ENCODE data around the gene ADCK1. TPM values are rescaled to one million over a fixed set of nuclear protein-coding genes. Genes with fewer than 3 reads are reported as not detected.
A peak's percentile ranks its signal among the peaks of the same experiment; 100 is the strongest.
"Not testable (repeated sequence)": the region's sequence is repeated elsewhere in the genome, so short reads cannot be mapped to it uniquely, and the experiment has no call there.

The ADCK1 gene, protein sequence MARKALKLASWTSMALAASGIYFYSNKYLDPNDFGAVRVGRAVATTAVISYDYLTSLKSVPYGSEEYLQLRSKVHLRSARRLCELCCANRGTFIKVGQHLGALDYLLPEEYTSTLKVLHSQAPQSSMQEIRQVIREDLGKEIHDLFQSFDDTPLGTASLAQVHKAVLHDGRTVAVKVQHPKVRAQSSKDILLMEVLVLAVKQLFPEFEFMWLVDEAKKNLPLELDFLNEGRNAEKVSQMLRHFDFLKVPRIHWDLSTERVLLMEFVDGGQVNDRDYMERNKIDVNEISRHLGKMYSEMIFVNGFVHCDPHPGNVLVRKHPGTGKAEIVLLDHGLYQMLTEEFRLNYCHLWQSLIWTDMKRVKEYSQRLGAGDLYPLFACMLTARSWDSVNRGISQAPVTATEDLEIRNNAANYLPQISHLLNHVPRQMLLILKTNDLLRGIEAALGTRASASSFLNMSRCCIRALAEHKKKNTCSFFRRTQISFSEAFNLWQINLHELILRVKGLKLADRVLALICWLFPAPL
- 1 to 10 TPM; 4.4 to 5.2 TPM for polyA plus RNA-seq

DNA sequence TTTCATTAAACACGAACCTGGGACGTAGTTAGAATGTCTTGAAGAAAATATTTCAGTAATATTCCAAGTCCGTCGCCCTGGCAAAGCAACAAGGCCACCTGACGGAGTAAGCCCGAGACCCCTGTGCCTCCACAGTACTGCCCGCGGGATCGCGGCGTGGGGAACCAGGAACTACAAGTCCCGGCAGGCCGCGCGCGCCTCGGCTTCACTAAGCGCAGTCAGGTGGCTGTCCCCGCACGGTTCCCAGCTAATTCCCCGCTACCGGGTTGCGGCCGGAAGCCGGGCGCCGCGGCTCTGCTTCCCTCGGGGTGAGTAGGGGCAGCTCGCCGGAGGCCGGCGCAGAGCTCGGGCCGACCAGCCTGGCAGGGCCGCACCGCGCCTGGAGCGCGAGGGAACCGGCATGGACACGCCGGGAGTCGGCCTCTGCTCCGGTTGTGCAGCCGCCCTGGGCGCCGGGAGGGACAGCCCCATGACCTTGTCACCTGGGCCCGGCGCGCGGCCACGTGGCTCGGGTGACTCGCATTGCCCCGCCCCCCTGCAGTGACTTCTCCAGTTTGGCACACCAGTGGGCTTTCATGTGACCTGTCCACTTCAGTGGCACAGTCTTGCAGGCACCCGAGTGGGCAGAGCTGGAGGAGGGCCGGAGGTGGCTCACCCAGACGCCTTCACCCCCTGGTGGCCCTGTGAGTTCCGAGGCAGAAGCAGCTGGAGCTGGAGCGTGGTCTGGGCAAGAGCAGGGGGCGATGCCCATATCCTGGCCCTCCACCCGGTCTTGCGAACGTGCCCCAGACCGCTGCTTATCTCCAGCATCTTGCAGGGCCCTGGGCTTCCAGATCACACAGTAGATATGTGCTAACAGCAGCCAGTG, at the start of gene ADCK1:
Gene ADCK1 (plus strand): TSS at position 247 of the 868 bp plus-strand sequence. CDS start 18,870 bp downstream, outside the sequence.
- Histone ChIP-seq H3K27ac (ENCODE audit: low read depth in 2 of 2, low read length in 1 of 2) (peak within 1 kb of the TSS; percentile 69 to 77), H3K27me3 (ENCODE audit: control insufficient read depth in 1 of 2, insufficient read depth in 2 of 2, low read length in 2 of 2) (no peaks in the 10 kb centered on the region), H3K9me3 (ENCODE audit: control insufficient read depth in 2 of 2, insufficient read depth in 1 of 2, low read depth in 1 of 2, low read length in 1 of 2) (no peaks in the 10 kb centered on the region), H3K4me3 (ENCODE audit: low read depth in 1 of 2, low read length in 2 of 2) (peak within 1 kb of the TSS; percentile 58 to 90), H3K36me3 (ENCODE audit: control insufficient read depth in 2 of 2, insufficient read depth in 2 of 2, low read length in 1 of 2) (no peaks in the 10 kb centered on the region), H3K4me1 (ENCODE audit: control insufficient read depth in 2 of 2, insufficient read depth in 2 of 2, low read length in 1 of 2) (peaks cover 0 to 2% of the 10 kb centered on the region in 2 donors)
- 1% methylated on average over 60 to 66 of the region's 66 CpGs for WGBS, 2 donors

DNA sequence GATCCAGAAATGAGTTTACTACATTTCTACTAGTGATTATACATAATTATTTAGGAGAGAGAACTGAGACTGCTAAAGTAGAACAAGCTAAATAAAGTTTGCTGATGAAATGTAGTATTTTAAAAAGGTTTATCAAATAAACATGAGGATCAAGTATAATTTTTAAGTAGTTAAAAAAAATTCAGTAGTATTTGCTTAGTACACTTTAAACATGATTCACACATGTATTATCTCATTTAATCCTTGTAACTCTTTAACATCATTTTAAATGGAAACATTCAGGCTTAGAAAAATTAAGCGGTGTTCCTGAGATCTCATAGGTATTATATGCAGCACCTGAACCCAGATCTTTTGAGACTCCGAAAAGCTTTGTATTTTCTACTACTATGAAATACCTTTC, 47.6 kb upstream of the ADCK1 start:
- WGBS, 2 donors: 91 to 94% methylated on average over 2 of the region's 2 CpGs
- Histone ChIP-seq H3K27me3 (ENCODE audit: control insufficient read depth in 1 of 2, insufficient read depth in 2 of 2, low read length in 2 of 2) (no peaks in the 10 kb centered on the region), H3K4me1 (ENCODE audit: control insufficient read depth in 2 of 2, insufficient read depth in 2 of 2, low read length in 1 of 2) (no peaks in the 10 kb centered on the region), H3K36me3 (ENCODE audit: control insufficient read depth in 2 of 2, insufficient read depth in 2 of 2, low read length in 1 of 2) (peaks cover 2 to 6% of the 10 kb centered on the region in 2 donors), H3K27ac (ENCODE audit: low read depth in 2 of 2, low read length in 1 of 2) (no peak overlapping the region), H3K4me3 (ENCODE audit: low read depth in 1 of 2, low read length in 2 of 2) (no peak overlapping the region), H3K9me3 (ENCODE audit: control insufficient read depth in 2 of 2, insufficient read depth in 1 of 2, low read depth in 1 of 2, low read length in 1 of 2) (no peaks in the 10 kb centered on the region)

- H3K4me1 ChIP-seq (ENCODE audit: control insufficient read depth in 2 of 2, insufficient read depth in 2 of 2, low read length in 1 of 2): no peaks in the 10 kb centered on the region
- no peaks in the 10 kb centered on the region for H3K27me3 ChIP-seq (ENCODE audit: control insufficient read depth in 1 of 2, insufficient read depth in 2 of 2, low read length in 2 of 2)
- H3K36me3 ChIP-seq (ENCODE audit: control insufficient read depth in 2 of 2, insufficient read depth in 2 of 2, low read length in 1 of 2): peaks cover 2 to 6% of the 10 kb centered on the region in 2 donors
- H3K27ac ChIP-seq (ENCODE audit: low read depth in 2 of 2, low read length in 1 of 2): no peak overlapping the region
- WGBS, 2 donors: 54 to 60% methylated on average over 3 of the region's 3 CpGs
- no peaks in the 10 kb centered on the region for H3K9me3 ChIP-seq (ENCODE audit: control insufficient read depth in 2 of 2, insufficient read depth in 1 of 2, low read depth in 1 of 2, low read length in 1 of 2)
- no peak overlapping the region for H3K4me3 ChIP-seq (ENCODE audit: low read depth in 1 of 2, low read length in 2 of 2)
Measured at GRCh38 chr14:77752799-77753516, 47.0 kb upstream of the ADCK1 start.

DNA sequence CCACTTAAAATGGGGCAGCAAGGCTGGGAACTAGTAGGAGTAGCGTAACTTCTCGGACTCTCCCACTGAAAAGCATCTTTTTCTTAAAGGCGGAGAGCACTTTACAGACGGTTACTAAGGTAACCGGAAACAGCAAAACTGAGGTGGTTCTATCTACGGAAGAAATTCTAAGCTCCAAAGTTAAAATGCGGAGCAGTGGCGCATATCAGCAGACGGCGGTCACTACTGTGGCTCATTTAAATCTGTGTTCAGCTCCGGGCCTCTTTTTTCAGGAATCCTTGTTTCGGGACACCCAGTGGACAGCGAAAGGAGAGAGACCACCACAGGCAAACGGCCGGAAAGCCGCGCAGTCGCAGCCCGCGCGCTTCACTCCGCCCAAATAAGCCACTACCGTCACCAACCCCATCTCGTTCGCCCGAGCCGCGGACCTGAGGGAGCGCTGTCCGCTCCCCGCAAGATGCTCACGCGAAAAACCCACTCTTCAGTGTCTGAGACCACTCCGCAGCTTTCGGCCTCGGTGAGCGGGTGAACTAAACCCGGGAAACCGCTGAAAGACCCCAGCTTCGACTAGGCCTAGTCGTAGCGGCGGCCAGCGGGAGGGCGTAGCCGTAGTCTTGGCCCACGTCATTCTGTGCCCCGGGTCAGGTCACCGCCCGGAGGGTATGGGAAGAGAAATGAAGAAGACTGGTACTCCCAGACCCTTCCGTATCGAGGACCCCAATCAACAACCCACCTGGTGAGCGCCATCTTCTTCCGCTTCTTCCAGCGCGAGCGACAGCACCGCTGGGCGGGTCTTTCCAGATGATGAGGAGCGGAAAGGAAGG, 39.3 kb upstream of the ADCK1 start, which contains the start of gene SNW1:
Gene SNW1 (minus strand): TSS at position 776 of the 824 bp plus-strand sequence. CDS start 29 bp downstream, at position 747.
- Histone ChIP-seq H3K27ac (ENCODE audit: low read depth in 2 of 2, low read length in 1 of 2) (peak within 1 kb of the TSS; percentile 88 to 92), H3K4me1 (ENCODE audit: control insufficient read depth in 2 of 2, insufficient read depth in 2 of 2, low read length in 1 of 2) (peaks cover 0 to 5% of the 10 kb centered on the region in 2 donors), H3K36me3 (ENCODE audit: control insufficient read depth in 2 of 2, insufficient read depth in 2 of 2, low read length in 1 of 2) (peaks cover 2 to 4% of the 10 kb centered on the region in 2 donors), H3K4me3 (ENCODE audit: low read depth in 1 of 2, low read length in 2 of 2) (peak within 1 kb of the TSS; percentile 88 to 92), H3K9me3 (ENCODE audit: control insufficient read depth in 2 of 2, insufficient read depth in 1 of 2, low read depth in 1 of 2, low read length in 1 of 2) (no peaks in the 10 kb centered on the region), H3K27me3 (ENCODE audit: control insufficient read depth in 1 of 2, insufficient read depth in 2 of 2, low read length in 2 of 2) (no peaks in the 10 kb centered on the region)
- 0% methylated on average over 60 of the region's 60 CpGs for WGBS, 2 donors

GRCh38 chr14:77761205-77761931, 38.5 kb upstream of the ADCK1 start:
- H3K9me3 ChIP-seq (ENCODE audit: control insufficient read depth in 2 of 2, insufficient read depth in 1 of 2, low read depth in 1 of 2, low read length in 1 of 2): no peaks in the 10 kb centered on the region
- H3K27ac ChIP-seq (ENCODE audit: low read depth in 2 of 2, low read length in 1 of 2): no peak overlapping the region
- peaks cover 0 to 5% of the 10 kb centered on the region in 2 donors for H3K4me1 ChIP-seq (ENCODE audit: control insufficient read depth in 2 of 2, insufficient read depth in 2 of 2, low read length in 1 of 2)
- peaks cover 2% of the 10 kb centered on the region in 2 donors for H3K36me3 ChIP-seq (ENCODE audit: control insufficient read depth in 2 of 2, insufficient read depth in 2 of 2, low read length in 1 of 2)
- 2 to 3% methylated on average over 24 of the region's 24 CpGs for WGBS, 2 donors
- no peaks in the 10 kb centered on the region for H3K27me3 ChIP-seq (ENCODE audit: control insufficient read depth in 1 of 2, insufficient read depth in 2 of 2, low read length in 2 of 2)
- peak overlapping the region; percentile 88 to 92 for H3K4me3 ChIP-seq (ENCODE audit: low read depth in 1 of 2, low read length in 2 of 2)

DNA sequence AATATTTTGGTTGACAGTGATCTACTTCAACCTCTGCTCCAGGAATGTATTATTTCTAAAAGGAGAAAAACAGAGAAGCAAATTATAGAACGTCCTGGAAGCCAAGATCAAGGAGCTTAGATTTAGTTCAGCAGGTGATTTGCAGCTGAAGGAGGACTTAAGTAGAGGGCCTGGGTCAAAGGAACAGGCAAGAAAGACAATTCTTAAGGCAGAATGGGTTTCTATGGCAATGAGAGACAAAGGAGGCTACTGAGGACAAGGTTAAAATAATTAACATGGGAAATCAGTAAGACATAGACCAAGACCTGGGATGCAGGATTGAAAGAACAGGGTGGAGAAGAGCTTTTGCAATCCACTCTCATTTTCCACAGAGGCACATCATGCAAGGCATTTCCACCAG, 36.6 kb upstream of the ADCK1 start:
- H3K36me3 ChIP-seq (ENCODE audit: control insufficient read depth in 2 of 2, insufficient read depth in 2 of 2, low read length in 1 of 2): peaks cover 2% of the 10 kb centered on the region in 2 donors
- H3K9me3 ChIP-seq (ENCODE audit: control insufficient read depth in 2 of 2, insufficient read depth in 1 of 2, low read depth in 1 of 2, low read length in 1 of 2): no peaks in the 10 kb centered on the region
- 64 to 65% methylated on average over 1 of the region's 1 CpG for WGBS, 2 donors
- no peak overlapping the region for H3K27ac ChIP-seq (ENCODE audit: low read depth in 2 of 2, low read length in 1 of 2)
- H3K27me3 ChIP-seq (ENCODE audit: control insufficient read depth in 1 of 2, insufficient read depth in 2 of 2, low read length in 2 of 2): no peaks in the 10 kb centered on the region
- peaks cover 0 to 5% of the 10 kb centered on the region in 2 donors for H3K4me1 ChIP-seq (ENCODE audit: control insufficient read depth in 2 of 2, insufficient read depth in 2 of 2, low read length in 1 of 2)
- H3K4me3 ChIP-seq (ENCODE audit: low read depth in 1 of 2, low read length in 2 of 2): no peak overlapping the region

- WGBS, 2 donors: 85% methylated on average over 3 of the region's 3 CpGs
- peaks cover 0 to 2% of the 10 kb centered on the region in 2 donors for H3K36me3 ChIP-seq (ENCODE audit: control insufficient read depth in 2 of 2, insufficient read depth in 2 of 2, low read length in 1 of 2)
- H3K27ac ChIP-seq (ENCODE audit: low read depth in 2 of 2, low read length in 1 of 2): no peak overlapping the region
- no peaks in the 10 kb centered on the region for H3K27me3 ChIP-seq (ENCODE audit: control insufficient read depth in 1 of 2, insufficient read depth in 2 of 2, low read length in 2 of 2)
- H3K9me3 ChIP-seq (ENCODE audit: control insufficient read depth in 2 of 2, insufficient read depth in 1 of 2, low read depth in 1 of 2, low read length in 1 of 2): no peaks in the 10 kb centered on the region
- H3K4me3 ChIP-seq (ENCODE audit: low read depth in 1 of 2, low read length in 2 of 2): no peak overlapping the region
- peaks cover 0 to 5% of the 10 kb centered on the region in 2 donors for H3K4me1 ChIP-seq (ENCODE audit: control insufficient read depth in 2 of 2, insufficient read depth in 2 of 2, low read length in 1 of 2)
Measured at GRCh38 chr14:77763978-77764377, 35.9 kb upstream of the ADCK1 start.

DNA sequence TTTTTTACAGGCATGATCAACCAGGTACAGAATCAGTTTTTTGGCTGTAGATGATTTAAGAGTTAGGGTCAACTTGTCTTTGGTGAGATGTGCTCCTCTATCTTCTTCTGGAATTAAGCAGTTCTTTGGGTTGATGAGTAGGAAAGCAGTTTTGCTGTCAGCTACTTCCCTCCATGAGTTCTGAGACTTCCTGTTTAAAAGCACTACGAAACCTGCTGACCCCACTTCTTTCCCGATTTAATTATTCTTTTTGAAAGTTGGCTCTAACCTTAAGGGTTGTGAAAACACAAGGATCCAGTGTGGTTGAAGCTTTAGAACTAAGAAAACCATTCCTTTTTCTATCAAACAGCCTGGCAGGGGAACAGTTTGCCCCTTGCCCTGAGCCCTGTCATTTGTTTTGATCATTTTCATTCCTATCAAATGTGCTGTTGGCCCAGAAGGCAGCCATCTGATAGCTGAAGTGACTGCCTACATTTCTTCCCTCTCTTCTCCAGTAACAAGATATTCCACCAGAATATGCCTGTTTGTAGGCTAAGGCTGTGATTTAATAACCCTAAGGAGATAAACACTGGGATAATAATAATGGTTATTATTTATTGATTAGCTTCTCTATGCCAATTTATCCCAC, 31.4 kb upstream of the ADCK1 start:
- H3K4me3 ChIP-seq (ENCODE audit: low read depth in 1 of 2, low read length in 2 of 2); H3K27ac ChIP-seq (ENCODE audit: low read depth in 2 of 2, low read length in 1 of 2): not testable (repeated sequence)
- 39 to 59% methylated on average over 2 of the region's 2 CpGs for WGBS, 2 donors

More for the DNA sequence above, 31.4 kb upstream of the ADCK1 start:
- not testable (repeated sequence) for H3K9me3 ChIP-seq (ENCODE audit: control insufficient read depth in 2 of 2, insufficient read depth in 1 of 2, low read depth in 1 of 2, low read length in 1 of 2); H3K27me3 ChIP-seq (ENCODE audit: control insufficient read depth in 1 of 2, insufficient read depth in 2 of 2, low read length in 2 of 2); H3K36me3 ChIP-seq (ENCODE audit: control insufficient read depth in 2 of 2, insufficient read depth in 2 of 2, low read length in 1 of 2); H3K4me1 ChIP-seq (ENCODE audit: control insufficient read depth in 2 of 2, insufficient read depth in 2 of 2, low read length in 1 of 2)
